Gastroesophageal sphincter (tissue), 3 donors: Measurements from ENCODE around the gene BAIAP2L1.
A peak's percentile ranks its signal among the peaks of the same experiment; 100 is the strongest.

Experiments
- CTCF ChIP-seq, 4 experiments: fragments of 200-600 bp in 2 of 4; fragments of 450-650 bp in 2 of 4; sonication (generic) in 1 of 4; IDR thresholded peaks; one replicate each; pipeline ENCODE4 v1.5.1; 2017 to 2019; ENCODE audit warnings: antibody characterized with exemption in 4 of 4, mild to moderate bottlenecking in 2 of 4, moderate library complexity in 2 of 4
- POLR2AphosphoS5 ChIP-seq: sonication (generic); formaldehyde crosslinking; IDR thresholded peaks from one replicate; pipeline ENCODE4 v1.6.1; 2017; ENCODE audit warnings: antibody characterized with exemption

- no peak for TF ChIP-seq CTCF (IDR thresholded peaks at IDR 0.05)
- TF ChIP-seq POLR2AphosphoS5: peak; percentile 55
Measured at GRCh38 chr7:98283127-98283886, 117.6 kb downstream of the BAIAP2L1 start.
